Upper lobe of left lung (tissue), 4 donors: ENCODE data around the gene CALHM5.

Experiments
- CTCF ChIP-seq, 6 experiments: fragments of 450-650 bp in 4 of 6; fragments of 200-600 bp in 2 of 6; sonication (generic) in 2 of 6; IDR thresholded peaks; one replicate each; pipeline ENCODE4 v1.5.1; 2016 to 2019; ENCODE audit warnings: antibody characterized with exemption in 6 of 6
- EP300 ChIP-seq, 4 donors: sonication (generic); formaldehyde crosslinking; IDR thresholded peaks; one replicate each; pipeline ENCODE4 v1.5.1; 2017; ENCODE audit warnings: antibody characterized with exemption in 4 of 4, control low read depth in 2 of 4
- POLR2A ChIP-seq, 4 donors: fragments of 450-650 bp; IDR thresholded peaks; one replicate each; pipeline ENCODE4 v1.5.1; 2016 to 2017; ENCODE audit warnings: antibody characterized with exemption in 4 of 4, mild to moderate bottlenecking in 2 of 4
- POLR2AphosphoS5 ChIP-seq, 2 donors: sonication (generic); formaldehyde crosslinking; IDR thresholded peaks; one replicate each; pipeline ENCODE4 v1.5.1; 2017; ENCODE audit warnings: antibody characterized with exemption in 2 of 2

GRCh38 chr6:116465246-116465645 is 46.2 kb upstream of the CALHM5 start:
- TF ChIP-seq CTCF (IDR thresholded peaks at IDR 0.05) (no peak), POLR2A (IDR thresholded peaks at IDR 0.05) (no peak), POLR2AphosphoS5 (IDR thresholded peaks at IDR 0.05) (no peak), EP300 (IDR thresholded peaks at IDR 0.05) (no peak)
